Smooth muscle cell of the pulmonary artery (primary cell): ENCODE data around the gene DDX27. TPM values are rescaled to one million over a fixed set of nuclear protein-coding genes. Genes with fewer than 3 reads are reported as not detected.

Experiments used
- total RNA-seq: library from RNA; depleted of rRNA; stranded (reverse); fragments of >200 nt; gene quantifications from 2 replicates; pipeline ENCODE4 v1.2.3, GENCODE V29; 2014

DDX27 gene
- 27.9 and 33.6 TPM in 2 replicates for total RNA-seq

GRCh38 chr20:49219091-49219923, at the start of gene DDX27:
TSS of gene DDX27 (plus strand) at chr20:49219416. CDS start at chr20:49219449, 33 bp downstream.

DNA sequence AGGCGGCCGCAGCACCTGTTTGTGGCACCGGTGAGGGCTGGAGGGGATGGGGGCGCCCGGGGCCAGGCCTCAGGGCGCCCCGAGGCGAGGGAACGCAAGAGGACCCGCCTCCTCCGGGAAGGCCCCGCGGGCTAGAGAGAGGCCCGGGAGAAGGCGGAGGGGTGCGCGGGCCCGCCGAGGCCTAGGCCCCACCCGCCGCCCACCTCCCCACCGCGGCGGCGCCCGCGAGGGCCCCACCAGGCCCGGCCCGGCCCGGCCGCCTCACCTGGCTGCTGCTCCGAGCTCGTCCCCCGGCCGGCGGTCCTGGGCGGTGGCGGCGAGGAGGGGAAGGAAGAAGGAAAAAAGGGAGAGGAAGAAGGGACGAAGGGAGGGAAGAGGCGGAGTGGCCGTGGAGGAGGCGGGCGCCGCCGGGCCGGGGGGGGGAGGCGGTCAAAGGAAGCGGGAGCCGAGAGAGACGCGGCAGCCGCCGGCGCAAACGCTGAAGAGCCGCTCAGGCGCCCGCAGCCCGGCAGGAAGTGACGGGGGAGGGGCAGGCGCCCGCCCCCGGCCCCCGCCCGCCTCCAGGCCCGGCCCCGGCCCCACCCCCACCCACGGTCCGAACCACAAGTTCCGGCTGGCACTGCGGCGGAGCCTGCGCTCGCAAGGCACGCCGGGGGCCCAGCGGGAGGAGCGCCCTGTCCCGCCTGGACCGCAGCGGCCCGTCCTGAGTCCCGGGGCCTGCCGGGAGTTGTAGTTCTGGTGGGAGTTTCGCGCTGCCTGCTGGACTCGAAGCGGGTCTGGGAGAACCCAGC, 31.2 kb upstream of the DDX27 start, which contains the start of gene STAU1:
Gene STAU1 (minus strand): TSS at position 484 of the 791 bp plus-strand sequence. CDS start 22,133 bp downstream, outside the sequence.

GRCh38 chr20:49278036-49278817, 59.0 kb downstream of the DDX27 start, which contains the start of gene ZNFX1:
TSS of gene ZNFX1 (minus strand) at chr20:49278057. CDS start at chr20:49275839, 2,218 bp downstream.

Other genes with a start within 250 kb of the DDX27 start
- 57.2 and 64.4 TPM in 2 replicates for gene CSE1L, start 173.1 kb upstream of the DDX27 start, total RNA-seq
- gene STAU1, start 31.1 kb upstream of the DDX27 start, total RNA-seq: 66.5 and 67.0 TPM in 2 replicates
- gene ZNFX1, start 58.6 kb downstream of the DDX27 start, total RNA-seq: 45.8 and 50.4 TPM in 2 replicates